NCI-H128 (cell line): ENCODE results near the gene ABTB2.
"Not testable (repeated sequence)": the region's sequence is repeated elsewhere in the genome, so short reads cannot be mapped to it uniquely, and the experiment has no call there.

Source experiments
- DNase-seq: peaks from one replicate; lab custom pipeline; 2025; ENCODE audit not compliant: unreplicated experiment; lab: John Stamatoyannopoulos, UW

The ABTB2 gene

DNA sequence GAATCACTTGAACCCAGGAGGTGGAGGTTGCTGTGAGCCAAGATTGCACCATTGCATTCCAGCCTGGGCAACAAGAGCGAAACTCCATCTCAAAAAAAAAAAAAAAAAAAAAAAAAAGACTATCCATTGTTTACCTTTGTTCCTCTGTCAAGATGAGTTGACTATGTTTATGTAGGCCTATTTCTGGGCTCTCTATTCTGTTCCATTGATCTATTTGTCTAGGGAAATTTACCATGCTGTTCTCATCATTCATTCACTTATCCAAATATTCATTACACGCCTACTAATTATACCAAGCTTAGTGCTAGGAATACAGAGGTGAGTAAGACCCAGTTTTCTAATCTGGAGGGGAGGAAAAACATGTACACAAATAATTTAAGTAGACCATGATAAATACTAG is 139.1 kb downstream of the ABTB2 start:
- DNase-seq, result not testable (repeated sequence)

- DNase-seq, result no peak
These were observed 139.7 kb downstream of the ABTB2 start for GRCh38 chr11:34218067-34218466.

DNA sequence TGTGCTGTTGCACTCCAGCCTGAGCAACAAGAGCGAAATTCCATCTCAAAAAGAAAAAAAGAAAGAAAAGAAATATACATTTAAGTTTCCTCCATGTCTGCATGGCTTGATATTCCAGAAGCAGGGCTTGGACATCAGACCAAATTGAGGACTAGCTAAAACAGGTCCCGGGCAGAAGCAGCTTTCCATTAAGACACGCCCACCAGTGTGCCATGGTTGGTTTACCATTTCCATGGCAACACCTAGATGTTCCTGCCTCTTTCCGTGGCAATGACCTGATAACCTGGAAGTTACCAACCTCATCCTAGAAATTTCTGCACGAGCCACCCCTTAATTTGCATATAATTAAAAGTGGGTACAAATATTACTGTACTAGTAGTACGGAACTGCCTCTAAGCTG is 141.1 kb downstream of the ABTB2 start:
- DNase-seq, result no peak

GRCh38 chr11:34215806-34216453 is 141.9 kb downstream of the ABTB2 start:
- no peak for DNase-seq

DNA sequence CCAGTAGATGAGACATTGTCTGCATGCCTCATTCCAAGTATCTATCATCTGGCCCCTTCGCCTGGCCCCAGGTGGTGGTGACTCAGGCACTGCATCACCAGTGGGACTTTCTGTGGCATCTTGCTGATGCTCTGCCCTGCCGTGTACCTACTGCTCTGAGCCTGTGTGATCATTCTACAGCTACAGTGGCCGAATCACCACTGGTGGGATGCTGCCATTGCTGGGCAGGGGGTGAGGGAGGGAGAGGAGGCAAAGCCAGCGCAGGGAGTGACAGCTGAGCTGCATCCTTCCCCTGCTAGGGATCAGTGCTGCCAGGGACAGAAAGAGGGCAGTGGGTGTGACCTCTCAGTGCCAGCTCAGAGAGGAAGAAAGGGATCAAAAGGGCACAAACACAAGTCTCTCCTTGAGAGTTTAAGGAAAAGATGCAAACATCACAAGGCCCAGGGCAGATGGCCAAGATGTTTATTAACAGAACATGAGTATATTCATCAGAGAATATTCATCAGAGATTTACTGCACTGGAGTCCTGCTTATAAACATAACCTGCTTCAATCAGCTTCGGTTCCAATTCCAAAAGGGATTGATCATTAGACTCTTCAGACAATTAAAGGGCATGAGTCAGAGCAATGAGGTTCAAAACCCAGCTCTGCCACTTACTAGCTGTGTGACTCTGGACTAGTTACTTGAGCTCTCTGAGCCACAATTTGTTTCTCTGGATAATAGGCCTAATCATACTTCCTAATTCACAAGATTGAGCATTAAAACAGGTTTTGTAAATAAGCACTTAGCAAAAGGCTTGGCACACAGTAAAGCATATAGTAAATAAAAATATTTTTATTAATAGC is 142.6 kb downstream of the ABTB2 start:
- no peak for DNase-seq

DNA sequence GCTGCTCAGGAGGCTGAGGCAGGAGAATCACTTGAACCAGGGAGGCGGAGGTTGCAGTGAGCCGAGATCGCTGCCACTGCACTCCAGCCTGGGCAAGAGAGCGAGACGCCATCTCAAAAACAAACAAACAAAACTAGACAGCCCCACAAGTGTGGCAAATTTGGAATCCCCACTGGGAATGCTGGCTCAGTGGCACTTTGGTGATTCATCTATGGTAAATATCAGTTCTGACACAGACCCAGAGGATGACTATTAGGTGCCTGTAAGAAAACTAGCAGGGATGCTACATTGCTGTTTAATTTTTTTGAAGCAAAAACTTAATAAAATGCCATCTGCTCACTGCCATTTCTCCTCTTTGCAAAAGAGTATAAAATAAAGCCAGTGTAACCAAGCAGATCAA is 144.4 kb downstream of the ABTB2 start:
- no peak for DNase-seq

GRCh38 chr11:34212566-34212965 is 145.2 kb downstream of the ABTB2 start:
- no peak for DNase-seq

DNA sequence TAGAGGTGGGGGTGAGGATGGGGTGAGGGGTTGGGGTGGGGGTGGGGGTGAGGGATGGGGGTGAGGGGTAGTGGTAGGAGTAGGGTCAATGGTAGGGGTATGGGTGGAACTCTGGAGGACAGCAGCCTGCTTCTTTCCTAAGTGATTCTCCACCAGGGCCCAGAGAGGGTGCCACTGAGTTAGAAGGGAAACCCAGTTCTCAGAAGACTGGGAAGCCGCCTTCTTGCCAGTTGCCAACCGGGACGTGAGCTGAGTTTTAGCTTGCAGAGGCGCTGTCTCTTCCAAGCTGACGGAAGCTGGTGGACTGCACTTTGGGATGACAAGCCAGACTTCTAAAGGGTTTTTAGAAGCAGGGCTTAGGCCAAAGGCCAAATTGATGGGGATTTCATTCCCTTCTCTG is 148.0 kb downstream of the ABTB2 start:
- DNase-seq, result no peak

GRCh38 chr11:34208266-34209135 is 149.3 kb downstream of the ABTB2 start:
- DNase-seq, result no peak

DNA sequence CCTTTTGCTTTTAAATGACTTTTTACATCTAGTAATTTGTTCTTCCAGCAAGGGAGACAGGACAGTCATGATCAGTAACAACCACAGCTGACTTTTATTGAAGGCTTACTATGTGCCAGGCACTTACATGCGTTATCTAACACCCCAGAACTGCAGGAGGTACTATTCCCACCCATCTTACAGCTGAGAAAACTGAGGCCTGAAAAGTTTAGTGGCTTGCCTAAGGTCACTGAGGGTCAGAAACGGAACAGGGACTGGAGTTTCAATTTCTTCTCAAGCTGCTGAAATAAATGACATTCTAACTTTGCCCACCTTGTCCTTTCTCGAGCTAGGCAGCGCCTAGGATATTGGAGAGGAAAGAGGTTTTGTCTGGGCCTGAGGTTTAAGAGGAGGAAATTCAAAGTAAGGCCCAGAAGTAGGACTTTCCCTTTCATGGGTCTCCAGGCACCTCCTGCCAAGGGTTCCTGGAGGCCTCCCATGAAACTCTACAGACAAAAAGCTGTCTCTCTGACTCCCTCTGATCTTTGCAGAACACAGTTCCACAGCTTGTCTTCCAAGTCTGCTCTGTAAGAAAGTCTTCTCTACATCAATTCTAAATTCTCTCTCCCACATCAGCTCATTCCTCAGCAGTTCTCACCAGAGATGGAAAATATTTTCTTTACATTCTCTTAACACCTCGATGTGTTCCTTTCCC is 150.2 kb downstream of the ABTB2 start:
- DNase-seq, result no peak

- DNase-seq, result no peak
These were observed 151.2 kb downstream of the ABTB2 start for GRCh38 chr11:34206407-34207300.

GRCh38 chr11:34205326-34206035 is 152.3 kb downstream of the ABTB2 start:
- no peak for DNase-seq

- DNase-seq, result no peak
These were observed 153.2 kb downstream of the ABTB2 start for GRCh38 chr11:34204396-34205279.

DNA sequence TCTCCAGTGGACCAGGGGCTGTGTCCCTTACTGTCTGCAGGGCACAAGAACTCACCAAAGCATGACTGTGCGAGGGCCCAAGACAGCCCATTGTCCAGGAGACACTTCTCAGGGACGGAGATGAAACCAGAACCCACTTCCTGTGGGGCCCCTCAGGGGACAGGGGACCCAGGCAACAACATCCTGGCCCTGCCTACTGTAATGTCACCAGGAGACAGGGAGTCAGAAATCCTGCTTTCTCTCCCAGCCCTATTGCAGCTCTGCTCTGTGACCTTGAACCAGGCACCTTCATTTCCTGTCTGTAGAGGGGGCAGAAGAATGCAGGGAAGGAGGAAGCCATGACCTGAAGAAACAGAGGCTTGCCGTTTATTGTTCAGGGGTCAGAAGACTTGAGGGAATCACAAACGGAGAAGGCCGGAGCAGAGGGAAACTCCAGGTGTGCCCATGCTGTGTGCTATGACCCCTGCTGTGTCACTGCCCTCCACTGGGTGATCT is 154.4 kb downstream of the ABTB2 start:
- DNase-seq, result no peak

- DNase-seq, result no peak
These were observed 156.7 kb downstream of the ABTB2 start for GRCh38 chr11:34201129-34201528.

DNA sequence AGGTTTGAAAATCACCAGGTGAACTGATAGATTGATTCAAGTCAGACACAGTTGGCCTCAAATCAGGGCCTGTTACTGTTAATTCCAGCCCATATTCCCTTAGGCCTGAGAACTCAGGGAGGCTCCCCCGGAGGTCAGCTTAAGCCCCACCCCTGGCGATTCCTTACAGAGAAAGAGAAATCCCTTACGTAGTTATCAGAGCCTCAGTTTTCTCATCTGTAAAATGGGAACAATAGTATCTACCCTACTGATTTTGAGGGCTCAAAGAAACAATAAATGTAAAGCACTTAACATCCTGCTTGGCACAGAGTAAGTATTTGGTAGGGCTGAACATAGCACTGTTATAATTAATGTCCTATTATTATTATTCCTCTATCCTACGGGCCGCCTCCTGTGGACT is 158.3 kb downstream of the ABTB2 start:
- no peak for DNase-seq

DNA sequence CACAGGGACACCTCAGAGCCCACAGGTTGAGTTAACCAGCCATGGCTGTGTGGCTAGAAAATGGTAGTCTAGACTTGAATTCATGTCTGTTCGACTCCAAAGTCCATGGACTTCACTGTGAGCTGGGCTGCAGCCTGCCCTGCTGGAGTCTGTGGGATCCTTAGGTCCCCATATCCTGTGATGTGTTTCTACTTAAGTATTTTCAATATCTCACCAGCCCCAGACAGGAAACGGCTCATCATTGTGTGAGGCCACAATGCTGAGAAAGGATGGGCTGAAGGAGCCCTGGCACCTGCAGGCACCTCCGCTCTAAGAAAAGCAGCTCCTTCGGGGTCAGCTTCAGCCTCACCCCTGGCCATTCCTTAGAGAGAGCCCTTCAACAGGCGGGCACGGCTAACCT is 159.3 kb downstream of the ABTB2 start:
- no peak for DNase-seq

- DNase-seq, result no peak
These were observed 160.6 kb downstream of the ABTB2 start for GRCh38 chr11:34197256-34197655.
